GM12878 (cell line): Measurements from ENCODE around the gene MRAS. TPM values are rescaled to one million over a fixed set of nuclear protein-coding genes. Genes with fewer than 3 reads are reported as not detected.
A peak's percentile ranks its signal among the peaks of the same experiment; 100 is the strongest.

ENCODE experiments used
- ATAC-seq: fragments of 200-7000 bp; cut with Tn5 transposase; 3 replicates; pipeline ENCODE4 v1.9.1; 2020; ENCODE audit warnings: mild to moderate bottlenecking, moderate library complexity
- Bru-seq: library from RNA; stranded (reverse); fragments of 400-500 nt; gene quantifications from one replicate; lab custom pipeline; 2021; lab: Mats Ljungman, UMichigan
- BruChase-seq, 2 experiments: library from RNA; stranded (reverse); fragments of 400-500 nt; gene quantifications; one replicate each; lab custom pipeline; 2021; lab: Mats Ljungman, UMichigan
- BruUV-seq: library from RNA; stranded (reverse); fragments of 400-500 nt; replicated peaks from 2 replicates; lab custom pipeline; 2021; lab: Mats Ljungman, UMichigan
- CTCF ChIA-PET: fragments of 300-600 bp; sonication (Branson Sonifier 250); formaldehyde crosslinking; extraction: SDS; loops from one replicate; lab custom pipeline; 2021; ENCODE audit warnings: inconsistent platforms; lab: Yijun Ruan, JAX
- POLR2A ChIA-PET: fragments of 350-600 bp; formaldehyde crosslinking; extraction: SDS; loops from one replicate; lab custom pipeline; 2021; ENCODE audit warnings: inconsistent platforms; lab: Charles Lee
- RAD21 ChIA-PET: fragments of 300-600 bp; sonication (Branson Sonifier 250); formaldehyde crosslinking; loops from one replicate; lab custom pipeline; 2023; ENCODE audit warnings: antibody characterized with exemption; ENCODE audit not compliant: unreplicated experiment; lab: Charles Lee
- SMC1A ChIA-PET: fragments of 300-600 bp; sonication (Branson Sonifier 250); formaldehyde crosslinking; loops from one replicate; lab custom pipeline; 2023; ENCODE audit not compliant: unreplicated experiment, uncharacterized antibody; lab: Charles Lee
- DNase-seq: peaks from one replicate; pipeline ENCODE4 v3.0.0-alpha.2; 2011; ENCODE audit warnings: low read depth, low spot score
- FAIRE-seq: peaks from 3 replicates; lab custom pipeline; 2011; peaks lifted over from hg19 to GRCh38; lab: Jason Lieb, UNC
- H2AFZ ChIP-seq: 2 replicates; pipeline ENCODE4 v1.6.0; 2011; ENCODE audit warnings: low read depth, low read length, control low read depth; ENCODE audit not compliant: control insufficient read depth
- H3K27ac ChIP-seq: 2 replicates; pipeline ENCODE4 v1.5.1; 2011; ENCODE audit warnings: control low read depth; ENCODE audit not compliant: control insufficient read depth, insufficient read depth
- H3K27me3 ChIP-seq, 2 experiments: replicated peaks in 1 of 2; 2 replicates each; pipeline versions ENCODE4 v1.6.0 to v1.6.1; 2011; ENCODE audit warnings: low read length in 1 of 2; ENCODE audit not compliant: control insufficient read depth in 2 of 2, insufficient read depth in 2 of 2
- H3K36me3 ChIP-seq, 2 experiments: 2 replicates each; pipeline ENCODE4 v1.5.1; 2011; ENCODE audit warnings: low read length in 1 of 2; ENCODE audit not compliant: control insufficient read depth in 2 of 2, insufficient read depth in 2 of 2
- H3K4me1 ChIP-seq: 2 replicates; pipeline ENCODE4 v1.6.1; 2011; ENCODE audit warnings: mild to moderate bottlenecking, low read length, moderate library complexity, mixed read lengths; ENCODE audit not compliant: control insufficient read depth, insufficient read depth
- H3K4me2 ChIP-seq: 2 replicates; pipeline ENCODE4 v1.6.0; 2011; ENCODE audit warnings: control low read depth; ENCODE audit not compliant: control insufficient read depth, insufficient read depth
- H3K4me3 ChIP-seq: fragments of 200-600 bp; sonication (generic); 2 replicates; pipeline ENCODE4 v1.5.1; 2016
- H3K79me2 ChIP-seq: 2 replicates; pipeline ENCODE4 v1.6.0; 2011; ENCODE audit warnings: low read length; ENCODE audit not compliant: control insufficient read depth, insufficient read depth
- H3K9ac ChIP-seq: 2 replicates; pipeline ENCODE4 v1.8.0; 2011; ENCODE audit warnings: low read length, control low read depth, mixed read lengths; ENCODE audit not compliant: control insufficient read depth, insufficient read depth
- H3K9me3 ChIP-seq: replicated peaks from 3 replicates; pipeline ENCODE4 v1.5.1; 2011; ENCODE audit warnings: mild to moderate bottlenecking, low read length; ENCODE audit not compliant: control insufficient read depth, insufficient read depth
- H4K20me1 ChIP-seq: 2 replicates; pipeline ENCODE4 v1.6.0; 2011; ENCODE audit not compliant: control insufficient read depth, insufficient read depth
- HDAC6 ChIP-seq: fragments of 200-600 bp; sonication (generic); IDR thresholded peaks from one replicate; pipeline ENCODE4 v1.8.0; 2017; ENCODE audit warnings: antibody characterized with exemption; ENCODE audit not compliant: unreplicated experiment
- PAX5 ChIP-seq: IDR thresholded peaks from 2 replicates; pipeline ENCODE4 v1.6.1; 2011; ENCODE audit warnings: low read depth, low read length, borderline replicate concordance
- SPI1 ChIP-seq: IDR thresholded peaks from 2 replicates; pipeline ENCODE4 v1.6.1; 2011; ENCODE audit warnings: low read depth, mild to moderate bottlenecking, low read length, moderate library complexity, borderline replicate concordance; ENCODE audit not compliant: insufficient read depth
- WGBS: methylation state at CpG from one replicate; pipeline ENCODE4 v1.1.6; 2016; ENCODE audit warnings: low lambda C conversion rate; ENCODE audit not compliant: insufficient replicate concordance, insufficient coverage; ENCODE audit errors: missing lambda C conversion rate; 5-methylcytosine and 5-hydroxymethylcytosine counted together
- in situ Hi-C: fragments of 300-500 bp; cut with MboI; formaldehyde crosslinking; loops from 9 replicates; pipeline ENCODE4 v1.14.3; 2018; ENCODE audit warnings: mixed read lengths
- intact Hi-C: fragments of 100-400 bp; cut with micrococcal nuclease; formaldehyde crosslinking; loops from one replicate; pipeline ENCODE4 v1.14.2; 2022; ENCODE audit not compliant: unreplicated experiment
- long read RNA-seq, 2 experiments: library from polyadenylated mRNA; unstranded; transcript quantifications; one replicate each; pipeline ENCODE4 v2.0.0, GENCODE V29; 2019 to 2020
- polyA minus RNA-seq, 3 experiments: library from RNA; depleted of rRNA, polyadenylated mRNA; stranded (reverse); fragments of >200 nt; gene quantifications; 2 replicates each; pipeline ENCODE4 v1.2.3, GENCODE V29; 2011
- polyA plus RNA-seq, 11 experiments: library from polyadenylated mRNA; depleted of rRNA in 4 of 11; unstranded in 6 of 11; stranded (reverse) in 5 of 11; fragments of >200 nt; fragmentation: Nextera tagmentation in 4 of 11; fragmentation: Illumina TruSeq in 1 of 11; extraction: Ambion mirVana in 4 of 11; extraction: Trizol in 1 of 11; gene quantifications; 1 replicate in 1 of 11; 2 replicates in 10 of 11; pipeline versions ENCODE4 v1.2.1 to v1.2.3, GENCODE V29; 2011 to 2016; ENCODE audit warnings: inconsistent platforms in 2 of 11, missing spikeins in 2 of 11, low read depth in 1 of 11
- total RNA-seq, 4 experiments: library from RNA; depleted of rRNA in 3 of 4; stranded (reverse); fragments of >200 nt in 3 of 4; fragmentation: Illumina TruSeq in 1 of 4; extraction: Trizol in 1 of 4; gene quantifications; 2 replicates each; pipeline versions ENCODE4 v1.2.1 to v1.2.3, GENCODE V29; 2013 to 2021

The MRAS gene
- total RNA-seq (2013; cell fraction: nucleolus; rRNA removed): not detected in 2 replicates
- total RNA-seq (2014; rRNA removed) (0.23 TPM in 1 of 2 replicates, not detected in the other), total RNA-seq (2014; rRNA removed; fragmentation: Illumina TruSeq; extraction: Trizol) (not detected in 2 replicates), total RNA-seq (2021) (0.44 and 0.45 TPM in 2 replicates), polyA plus RNA-seq (2011; rRNA removed) (0.11 TPM in 1 of 2 replicates, not detected in the other), polyA plus RNA-seq (2014; fragmentation: Illumina TruSeq; extraction: Trizol) (0.01 TPM in 1 of 2 replicates, not detected in the other), polyA plus RNA-seq (2014; fragmentation: Nextera tagmentation; extraction: Ambion mirVana) (not detected), polyA plus RNA-seq (2014; rRNA removed) (not detected in 2 replicates), polyA plus RNA-seq (2016; fragmentation: Nextera tagmentation; extraction: Ambion mirVana) (not detected), polyA minus RNA-seq (2011; rRNA and poly(A)+ RNA removed) (not detected in 2 replicates), Bru-seq, nascent RNA (percentile 3 among the genes with signal in this experiment), BruChase-seq, experiment 1, labeled RNA remaining after a 6-hour chase (percentile 4 among the genes with signal in this experiment), BruChase-seq, experiment 2, labeled RNA remaining after a 2-hour chase (percentile 7 among the genes with signal in this experiment)
- polyA plus RNA-seq (2011; ENCODE audit: low read depth): not detected
- polyA plus RNA-seq (2011; cell fraction: cytosol; rRNA removed): 0.03 TPM in 1 of 2 replicates, not detected in the other
- not detected in 2 replicates for polyA plus RNA-seq (2011; cell fraction: nucleus; rRNA removed)
- not detected in 2 replicates for polyA plus RNA-seq (2012)
- polyA minus RNA-seq (2011; cell fraction: cytosol; rRNA and poly(A)+ RNA removed): not detected in 2 replicates
- polyA minus RNA-seq (2011; cell fraction: nucleus; rRNA and poly(A)+ RNA removed): not detected in 2 replicates
- long read RNA-seq, experiment 1: 0 reads
- long read RNA-seq, experiment 2: 0 reads

DNA sequence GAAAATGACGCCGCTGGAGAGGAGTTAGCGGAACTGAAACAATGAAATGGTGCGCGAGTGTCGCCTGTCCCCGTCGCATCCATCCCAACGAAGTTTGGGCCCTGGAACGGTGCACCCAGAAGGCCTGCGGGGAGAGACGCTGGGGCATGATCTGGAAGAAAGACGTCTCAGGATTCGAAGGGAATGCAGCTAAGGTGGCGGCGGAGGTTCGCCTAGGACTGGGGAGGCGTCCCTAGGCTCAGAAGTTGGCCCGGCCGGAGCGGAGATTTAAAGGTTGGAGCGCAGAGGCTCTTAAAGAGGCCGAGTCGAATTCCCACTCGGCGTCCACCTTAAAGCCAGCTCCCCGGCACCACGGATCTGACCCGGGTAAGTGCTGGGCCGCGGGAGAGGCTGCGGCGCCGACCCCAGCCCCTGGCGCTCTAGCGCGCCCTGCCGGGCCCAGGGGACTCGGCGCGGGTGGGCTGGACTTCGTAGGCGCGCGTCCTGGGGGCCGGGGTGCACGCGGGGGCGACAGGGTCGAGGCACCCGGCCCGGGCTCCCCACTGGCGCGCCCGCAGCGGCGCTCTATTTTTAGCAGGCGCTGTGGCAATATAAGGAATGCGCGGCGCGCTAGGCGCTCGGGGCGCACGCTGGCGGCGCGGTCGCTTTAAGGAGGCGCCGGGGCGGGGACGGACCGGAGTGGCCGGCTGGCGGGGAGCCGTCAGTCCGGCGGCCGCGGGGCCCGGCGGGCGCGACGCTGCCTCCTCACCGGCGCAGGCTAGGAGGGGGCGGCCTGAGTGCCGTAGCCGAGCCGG lies at the start of gene MRAS:
Gene MRAS (plus strand): TSS at position 620 of the 794 bp plus-strand sequence. CDS start 24,305 bp downstream, outside the sequence.
- WGBS: 12% methylated on average over 72 of the region's 93 CpGs
- no peaks in the 10 kb centered on the region for H3K9me3 ChIP-seq
- in situ Hi-C loops: no loop called here
- no peak for FAIRE-seq
- peaks cover 9 to 29% of the 10 kb centered on the region in 2 experiments; a peak in 3 of 4 replicates for H3K27me3 ChIP-seq
- no peaks in the 10 kb centered on the region for H3K79me2 ChIP-seq
- RAD21 ChIA-PET: interaction anchor here (1.6 kb wide), 1 partner anchor 20 kb away, joined by 3 read pairs; no protein-coding TSS in a partner anchor
- H2AFZ ChIP-seq: no peak within 1 kb of the TSS
- no TSS peak for BruUV-seq
- POLR2A ChIA-PET: no interaction called here
- 0 out of 3 replicates have a peak, but pooled peaks have one; percentile 14 for ATAC-seq
- no peak for DNase-seq
- no peak within 1 kb of the TSS for H3K4me3 ChIP-seq
- peak within 1 kb of the TSS; percentile 42; the same call in 1 of the 2 replicates for H3K4me2 ChIP-seq
- H3K4me1 ChIP-seq: no peaks in the 10 kb centered on the region
- H3K9ac ChIP-seq: no peak within 1 kb of the TSS
- SMC1A ChIA-PET: no interaction called here
- no peaks in the 10 kb centered on the region for H3K36me3 ChIP-seq
- TF ChIP-seq HDAC6: peak; percentile 74
- no peak for TF ChIP-seq PAX5
- peak; percentile 62; the same call in 1 of the 2 replicates for TF ChIP-seq SPI1
- TF ChIP-seq, all 136 proteins: peak for 2
- CTCF ChIA-PET: no interaction called here
- Histone ChIP-seq H4K20me1 (no peaks in the 10 kb centered on the region; the same call in 1 of the 2 replicates), H3K27ac (no peak within 1 kb of the TSS)
- intact Hi-C loops: no loop called here
